A549 (cell line): ENCODE results near the gene SNX30. TPM values are rescaled to one million over a fixed set of nuclear protein-coding genes. Genes with fewer than 3 reads are reported as not detected.

ENCODE experiments used
- ATAC-seq, 2 experiments: fragments of 200-7000 bp in 1 of 2; fragments of >200 bp in 1 of 2; cut with Nextera tagmentation in 1 of 2; cut with Tn5 transposase in 1 of 2; 3 replicates each; pipeline versions ENCODE4 v1.8.0 to v1.9.1; 2018 to 2020; ENCODE audit warnings: mild to moderate bottlenecking in 1 of 2, moderate library complexity in 1 of 2
- CTCF ChIA-PET: fragments of 300-600 bp; sonication (Branson Sonifier 250); formaldehyde crosslinking; extraction: SDS; loops from one replicate; lab custom pipeline; 2021; ENCODE audit warnings: antibody characterized with exemption, inconsistent platforms; lab: Yijun Ruan, JAX
- POLR2A ChIA-PET: fragments of 350-600 bp; formaldehyde crosslinking; extraction: SDS; loops from one replicate; lab custom pipeline; 2021; ENCODE audit warnings: antibody characterized with exemption, inconsistent platforms; lab: Yijun Ruan, JAX
- DNase-seq, 2 experiments: peaks; one replicate each; pipeline versions ENCODE4 v3.0.0 to v3.0.0-alpha.2; 2011 to 2016; ENCODE audit warnings: low read depth in 1 of 2, low spot score in 1 of 2
- FAIRE-seq: peaks from 2 replicates; lab custom pipeline; 2011; peaks lifted over from hg19 to GRCh38; lab: Jason Lieb, UNC
- H3K27ac ChIP-seq, 2 experiments: fragments of >200 bp; sonication (Bioruptor Twin); formaldehyde crosslinking; 3 replicates each; pipeline ENCODE4 v1.5.1; 2016 to 2017
- H3K4me1 ChIP-seq: fragments of >200 bp; sonication (Bioruptor Twin); formaldehyde crosslinking; 3 replicates; pipeline ENCODE4 v1.6.1; 2016
- H3K4me2 ChIP-seq: fragments of >200 bp; sonication (Bioruptor Twin); formaldehyde crosslinking; 3 replicates; pipeline ENCODE4 v1.6.1; 2016
- H3K4me3 ChIP-seq: fragments of >200 bp; sonication (Bioruptor Twin); formaldehyde crosslinking; 3 replicates; pipeline ENCODE4 v1.5.1; 2016
- H3K9me3 ChIP-seq: fragments of >200 bp; sonication (Bioruptor Twin); formaldehyde crosslinking; 3 replicates; pipeline ENCODE4 v1.6.1; 2016
- CEBPB ChIP-seq, 2 experiments: fragments of >200 bp in 1 of 2; sonication (Bioruptor Twin) in 1 of 2; formaldehyde crosslinking in 1 of 2; IDR thresholded peaks; 2 replicates each; pipeline ENCODE4 v1.6.1; 2012 to 2016
- EHF ChIP-seq: fragments of 250-450 bp; sonication (Bioruptor Pico); IDR thresholded peaks from 2 replicates; pipeline ENCODE4 v1.5.0; 2020; ENCODE audit warnings: mild to moderate bottlenecking
- EHMT2 ChIP-seq: fragments of 200-600 bp; sonication (generic); IDR thresholded peaks from 2 replicates; pipeline ENCODE4 v1.6.1; 2016; ENCODE audit warnings: antibody characterized with exemption, low read depth, mild to moderate bottlenecking, moderate library complexity
- EP300 ChIP-seq, 2 experiments: fragments of >200 bp; sonication (Bioruptor Twin); formaldehyde crosslinking; IDR thresholded peaks; 2 replicates in 1 of 2; 3 replicates in 1 of 2; pipeline ENCODE4 v1.6.1; 2016 to 2017
- FOSL2 ChIP-seq, 2 experiments: fragments of 450-650 bp in 1 of 2; fragments of >200 bp in 1 of 2; sonication (Bioruptor Twin) in 1 of 2; formaldehyde crosslinking; IDR thresholded peaks; 2 replicates each; pipeline versions ENCODE4 v1.5.0 to v1.6.1; 2016 to 2020; ENCODE audit warnings: mild to moderate bottlenecking in 1 of 2, moderate library complexity in 1 of 2
- HDAC2 ChIP-seq: fragments of 200-600 bp; sonication (generic); IDR thresholded peaks from 2 replicates; pipeline ENCODE4 v1.6.1; 2016
- HOXA7 ChIP-seq: fragments of 250-450 bp; sonication (Bioruptor Pico); IDR thresholded peaks from 2 replicates; pipeline ENCODE4 v1.5.0; 2020; ENCODE audit warnings: mild to moderate bottlenecking, moderate library complexity
- KDM1A ChIP-seq: fragments of 200-600 bp; sonication (generic); IDR thresholded peaks from 2 replicates; pipeline ENCODE4 v1.6.1; 2016; ENCODE audit warnings: low read depth, mild to moderate bottlenecking
- MAZ ChIP-seq: fragments of 150-350 bp; IDR thresholded peaks from 2 replicates; pipeline ENCODE4 v1.6.1; 2014; ENCODE audit warnings: antibody characterized with exemption, low read depth, low read length, borderline replicate concordance
- NFE2L2 ChIP-seq: fragments of 150-350 bp; conservative IDR thresholded peaks from 2 replicates; pipeline ENCODE4 v1.6.1; 2014; ENCODE audit warnings: low read length
- NPAS2 ChIP-seq: fragments of 250-450 bp; sonication (Bioruptor Pico); IDR thresholded peaks from 2 replicates; pipeline ENCODE4 v1.8.0; 2022; ENCODE audit warnings: mild to moderate bottlenecking, moderate library complexity, borderline replicate concordance
- PHF8 ChIP-seq: fragments of 200-600 bp; sonication (generic); IDR thresholded peaks from 2 replicates; pipeline ENCODE4 v1.6.1; 2016; ENCODE audit warnings: low read depth, mild to moderate bottlenecking, antibody characterized with exemption, moderate library complexity, borderline replicate concordance
- POLR2AphosphoS2 ChIP-seq: conservative IDR thresholded peaks from 2 replicates; pipeline ENCODE4 v1.6.1; 2012; ENCODE audit warnings: low read length, improper control_type of control experiment, inconsistent platforms
- RFX5 ChIP-seq: fragments of 450-650 bp; IDR thresholded peaks from 2 replicates; pipeline ENCODE4 v1.7.1; 2014; ENCODE audit warnings: antibody characterized with exemption, mild to moderate bottlenecking, moderate library complexity
- RNF2 ChIP-seq: fragments of 200-600 bp; sonication (generic); IDR thresholded peaks from 2 replicates; pipeline ENCODE4 v1.6.1; 2016; ENCODE audit warnings: low read depth, mild to moderate bottlenecking, antibody characterized with exemption, moderate library complexity, borderline replicate concordance
- SMC3 ChIP-seq: fragments of >200 bp; sonication (Bioruptor Twin); formaldehyde crosslinking; IDR thresholded peaks from 3 replicates; pipeline ENCODE4 v1.6.1; 2018; ENCODE audit warnings: inconsistent platforms
- TFCP2L1 ChIP-seq: fragments of 250-450 bp; sonication (Bioruptor Pico); IDR thresholded peaks from 2 replicates; pipeline ENCODE4 v1.5.0; 2021; ENCODE audit warnings: mild to moderate bottlenecking
- TP53 ChIP-seq: fragments of 250-450 bp; sonication (Bioruptor Pico); IDR thresholded peaks from 2 replicates; pipeline ENCODE4 v1.5.0; 2021; ENCODE audit warnings: mild to moderate bottlenecking, moderate library complexity
- ZC3H11A ChIP-seq: fragments of 450-650 bp; IDR thresholded peaks from 2 replicates; pipeline ENCODE4 v1.6.1; 2014; ENCODE audit warnings: antibody characterized with exemption, mild to moderate bottlenecking
- WGBS: methylation state at CpG from one replicate; pipeline ENCODE4 v1.1.6; 2017; ENCODE audit errors: missing lambda C conversion rate; 5-methylcytosine and 5-hydroxymethylcytosine counted together
- polyA plus RNA-seq, 4 experiments: library from polyadenylated mRNA; depleted of rRNA in 3 of 4; stranded (reverse); fragments of >200 nt; fragmentation: RNase III in 1 of 4; extraction: RNeasy Plus Mini Kit Qiagen cat#74134 plus additional on column Dnase treatment in 1 of 4; gene quantifications; 2 replicates in 3 of 4; 3 replicates in 1 of 4; pipeline ENCODE4 v1.2.3, GENCODE V29; 2011 to 2017
- TF ChIP-seq, protein P1 (sequence below): fragments of 200-600 bp; sonication (generic); IDR thresholded peaks from 2 replicates; pipeline ENCODE4 v1.6.1; 2016; ENCODE audit warnings: antibody characterized with exemption, mild to moderate bottlenecking, moderate library complexity
- TF ChIP-seq, protein P2 (sequence below): fragments of 250-450 bp; sonication (Bioruptor Pico); IDR thresholded peaks from 2 replicates; pipeline ENCODE4 v1.5.0; 2021; ENCODE audit warnings: mild to moderate bottlenecking, moderate library complexity, borderline replicate concordance
- TF ChIP-seq, protein P3 (sequence below): fragments of >200 bp; sonication (Bioruptor Twin); formaldehyde crosslinking; IDR thresholded peaks from 3 replicates; pipeline ENCODE4 v1.5.1; 2016
- TF ChIP-seq, protein P4 (sequence below): IDR thresholded peaks from 2 replicates; pipeline ENCODE4 v1.6.1; 2012
- TF ChIP-seq, protein P5 (sequence below): fragments of 450-650 bp; IDR thresholded peaks from 2 replicates; pipeline ENCODE4 v1.6.1; 2014; ENCODE audit warnings: antibody characterized with exemption

Gene SNX30
- polyA plus RNA-seq, 2 of the 4 experiments (the other 2 are of a cell fraction): 3.1 to 3.6 TPM

DNA sequence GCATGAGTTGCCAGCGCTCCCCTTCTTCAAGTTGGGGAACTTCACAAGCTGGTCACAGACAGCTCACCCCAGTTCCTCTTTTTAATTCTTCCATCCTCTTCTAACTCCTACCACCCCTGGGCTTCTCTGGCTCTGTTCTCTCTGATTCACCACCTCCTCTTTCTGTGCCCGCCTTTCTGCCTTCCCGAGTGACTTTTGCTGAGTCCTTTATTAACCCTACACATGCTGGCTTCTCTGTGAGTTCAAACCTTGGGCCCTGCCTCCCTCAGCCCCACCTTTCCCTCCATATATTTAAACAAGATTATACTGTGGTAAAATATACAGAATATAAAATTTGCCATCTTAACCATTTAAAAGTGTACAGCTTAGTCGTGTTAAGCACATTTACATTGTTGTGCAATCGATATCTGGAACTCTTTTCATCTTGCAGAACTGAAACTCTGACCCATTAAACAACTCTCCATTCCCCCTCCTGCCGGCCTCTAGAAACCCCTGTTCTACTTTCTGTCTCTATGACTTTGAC lies 108.1 kb downstream of the SNX30 start:
- WGBS: 45% methylated on average over 6 of the region's 6 CpGs
- no peak overlapping the region for H3K4me2 ChIP-seq
- ATAC-seq (no peak), DNase-seq (no peak), FAIRE-seq (no peak)
- no peaks in the 10 kb centered on the region for H3K4me1 ChIP-seq
- TF ChIP-seq EHMT2 (no peak), CEBPB (IDR thresholded peaks at IDR 0.05) (0 out of 4 replicates have a peak, but pooled peaks of 1 of the 2 experiments have one; percentile 35), NFE2L2 (no peak), TP53 (no peak), MAZ (no peak)
- ChIA-PET POLR2A (no interaction called here), CTCF (interaction anchor here (1.7 to 2.2 kb wide), 2 partner anchors 14 to 17 kb away, joined by 4 to 8 read pairs; no protein-coding TSS in a partner anchor)
- no peak overlapping the region for H3K4me3 ChIP-seq
- no peak overlapping the region for H3K27ac ChIP-seq
- no peaks in the 10 kb centered on the region for H3K9me3 ChIP-seq

DNA sequence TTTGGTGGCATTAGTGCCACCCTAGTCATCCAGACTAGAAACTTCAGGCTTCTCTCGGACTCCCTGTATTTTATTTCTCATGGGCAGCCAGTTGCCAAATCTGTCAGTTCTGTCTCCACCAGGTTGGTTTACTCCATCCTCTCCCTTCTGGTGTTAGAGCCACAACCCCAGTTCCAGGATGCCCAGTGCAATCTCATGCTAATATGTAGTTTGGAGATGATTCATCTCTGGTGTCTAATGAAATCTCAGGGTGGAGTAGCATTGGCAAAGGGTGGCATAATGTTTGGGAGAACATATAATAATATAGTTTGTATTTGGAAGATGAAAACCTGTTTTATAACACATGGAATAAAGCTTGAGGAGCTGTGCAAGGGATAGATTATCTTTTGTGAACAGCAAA lies 109.9 kb downstream of the SNX30 start:
- CTCF ChIA-PET: interaction anchor here (1.1 to 1.4 kb wide), 2 partner anchors 15 to 42 kb away, joined by 3 to 4 read pairs; no protein-coding TSS in a partner anchor
- Histone ChIP-seq H3K4me3 (no peak overlapping the region), H3K4me2 (no peak overlapping the region), H3K4me1 (no peaks in the 10 kb centered on the region), H3K9me3 (no peaks in the 10 kb centered on the region), H3K27ac (no peak overlapping the region)
- POLR2A ChIA-PET: no interaction called here
- 89% methylated on average over 1 of the region's 1 CpG for WGBS
- TF ChIP-seq, protein P1, sequence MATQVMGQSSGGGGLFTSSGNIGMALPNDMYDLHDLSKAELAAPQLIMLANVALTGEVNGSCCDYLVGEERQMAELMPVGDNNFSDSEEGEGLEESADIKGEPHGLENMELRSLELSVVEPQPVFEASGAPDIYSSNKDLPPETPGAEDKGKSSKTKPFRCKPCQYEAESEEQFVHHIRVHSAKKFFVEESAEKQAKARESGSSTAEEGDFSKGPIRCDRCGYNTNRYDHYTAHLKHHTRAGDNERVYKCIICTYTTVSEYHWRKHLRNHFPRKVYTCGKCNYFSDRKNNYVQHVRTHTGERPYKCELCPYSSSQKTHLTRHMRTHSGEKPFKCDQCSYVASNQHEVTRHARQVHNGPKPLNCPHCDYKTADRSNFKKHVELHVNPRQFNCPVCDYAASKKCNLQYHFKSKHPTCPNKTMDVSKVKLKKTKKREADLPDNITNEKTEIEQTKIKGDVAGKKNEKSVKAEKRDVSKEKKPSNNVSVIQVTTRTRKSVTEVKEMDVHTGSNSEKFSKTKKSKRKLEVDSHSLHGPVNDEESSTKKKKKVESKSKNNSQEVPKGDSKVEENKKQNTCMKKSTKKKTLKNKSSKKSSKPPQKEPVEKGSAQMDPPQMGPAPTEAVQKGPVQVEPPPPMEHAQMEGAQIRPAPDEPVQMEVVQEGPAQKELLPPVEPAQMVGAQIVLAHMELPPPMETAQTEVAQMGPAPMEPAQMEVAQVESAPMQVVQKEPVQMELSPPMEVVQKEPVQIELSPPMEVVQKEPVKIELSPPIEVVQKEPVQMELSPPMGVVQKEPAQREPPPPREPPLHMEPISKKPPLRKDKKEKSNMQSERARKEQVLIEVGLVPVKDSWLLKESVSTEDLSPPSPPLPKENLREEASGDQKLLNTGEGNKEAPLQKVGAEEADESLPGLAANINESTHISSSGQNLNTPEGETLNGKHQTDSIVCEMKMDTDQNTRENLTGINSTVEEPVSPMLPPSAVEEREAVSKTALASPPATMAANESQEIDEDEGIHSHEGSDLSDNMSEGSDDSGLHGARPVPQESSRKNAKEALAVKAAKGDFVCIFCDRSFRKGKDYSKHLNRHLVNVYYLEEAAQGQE: no peak
- no peak for TF ChIP-seq HOXA7 (CRISPR knock-in tag)
- TF ChIP-seq, protein P2, sequence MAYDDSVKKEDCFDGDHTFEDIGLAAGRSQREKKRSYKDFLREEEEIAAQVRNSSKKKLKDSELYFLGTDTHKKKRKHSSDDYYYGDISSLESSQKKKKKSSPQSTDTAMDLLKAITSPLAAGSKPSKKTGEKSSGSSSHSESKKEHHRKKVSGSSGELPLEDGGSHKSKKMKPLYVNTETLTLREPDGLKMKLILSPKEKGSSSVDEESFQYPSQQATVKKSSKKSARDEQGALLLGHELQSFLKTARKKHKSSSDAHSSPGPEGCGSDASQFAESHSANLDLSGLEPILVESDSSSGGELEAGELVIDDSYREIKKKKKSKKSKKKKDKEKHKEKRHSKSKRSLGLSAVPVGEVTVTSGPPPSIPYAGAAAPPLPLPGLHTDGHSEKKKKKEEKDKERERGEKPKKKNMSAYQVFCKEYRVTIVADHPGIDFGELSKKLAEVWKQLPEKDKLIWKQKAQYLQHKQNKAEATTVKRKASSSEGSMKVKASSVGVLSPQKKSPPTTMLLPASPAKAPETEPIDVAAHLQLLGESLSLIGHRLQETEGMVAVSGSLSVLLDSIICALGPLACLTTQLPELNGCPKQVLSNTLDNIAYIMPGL (CRISPR knock-in tag): no peak
- TF ChIP-seq RNF2: no peak
- TF ChIP-seq, protein P3, sequence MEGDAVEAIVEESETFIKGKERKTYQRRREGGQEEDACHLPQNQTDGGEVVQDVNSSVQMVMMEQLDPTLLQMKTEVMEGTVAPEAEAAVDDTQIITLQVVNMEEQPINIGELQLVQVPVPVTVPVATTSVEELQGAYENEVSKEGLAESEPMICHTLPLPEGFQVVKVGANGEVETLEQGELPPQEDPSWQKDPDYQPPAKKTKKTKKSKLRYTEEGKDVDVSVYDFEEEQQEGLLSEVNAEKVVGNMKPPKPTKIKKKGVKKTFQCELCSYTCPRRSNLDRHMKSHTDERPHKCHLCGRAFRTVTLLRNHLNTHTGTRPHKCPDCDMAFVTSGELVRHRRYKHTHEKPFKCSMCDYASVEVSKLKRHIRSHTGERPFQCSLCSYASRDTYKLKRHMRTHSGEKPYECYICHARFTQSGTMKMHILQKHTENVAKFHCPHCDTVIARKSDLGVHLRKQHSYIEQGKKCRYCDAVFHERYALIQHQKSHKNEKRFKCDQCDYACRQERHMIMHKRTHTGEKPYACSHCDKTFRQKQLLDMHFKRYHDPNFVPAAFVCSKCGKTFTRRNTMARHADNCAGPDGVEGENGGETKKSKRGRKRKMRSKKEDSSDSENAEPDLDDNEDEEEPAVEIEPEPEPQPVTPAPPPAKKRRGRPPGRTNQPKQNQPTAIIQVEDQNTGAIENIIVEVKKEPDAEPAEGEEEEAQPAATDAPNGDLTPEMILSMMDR: no peak
- no peak for TF ChIP-seq TFCP2L1 (CRISPR knock-in tag)
- no peak for TF ChIP-seq FOSL2 (IDR thresholded peaks at IDR 0.05)
- TF ChIP-seq FOSL2 (CRISPR knock-in tag; IDR thresholded peaks at IDR 0.05): no peak
- TF ChIP-seq RFX5: no peak
- TF ChIP-seq ZC3H11A: no peak
- TF ChIP-seq, protein P4, sequence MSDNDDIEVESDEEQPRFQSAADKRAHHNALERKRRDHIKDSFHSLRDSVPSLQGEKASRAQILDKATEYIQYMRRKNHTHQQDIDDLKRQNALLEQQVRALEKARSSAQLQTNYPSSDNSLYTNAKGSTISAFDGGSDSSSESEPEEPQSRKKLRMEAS: no peak
- no peak for TF ChIP-seq HDAC2
- no peak for TF ChIP-seq POLR2AphosphoS2
- no peak for TF ChIP-seq PHF8
- TF ChIP-seq, protein P5, sequence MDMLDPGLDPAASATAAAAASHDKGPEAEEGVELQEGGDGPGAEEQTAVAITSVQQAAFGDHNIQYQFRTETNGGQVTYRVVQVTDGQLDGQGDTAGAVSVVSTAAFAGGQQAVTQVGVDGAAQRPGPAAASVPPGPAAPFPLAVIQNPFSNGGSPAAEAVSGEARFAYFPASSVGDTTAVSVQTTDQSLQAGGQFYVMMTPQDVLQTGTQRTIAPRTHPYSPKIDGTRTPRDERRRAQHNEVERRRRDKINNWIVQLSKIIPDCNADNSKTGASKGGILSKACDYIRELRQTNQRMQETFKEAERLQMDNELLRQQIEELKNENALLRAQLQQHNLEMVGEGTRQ: no peak
- TF ChIP-seq KDM1A: no peak
- TF ChIP-seq SMC3: no peak
- no peak for TF ChIP-seq NPAS2 (CRISPR knock-in tag)
- no peak for TF ChIP-seq EP300 (IDR thresholded peaks at IDR 0.05)
- TF ChIP-seq EHF (CRISPR knock-in tag): no peak
- DNase-seq: no peak
- FAIRE-seq: no peak
- no peak for ATAC-seq
